Karpas-422 (cell line): Measurements from ENCODE around the gene CCDC117. TPM values are rescaled to one million over a fixed set of nuclear protein-coding genes. Genes with fewer than 3 reads are reported as not detected.
"Not testable (repeated sequence)": the region's sequence is repeated elsewhere in the genome, so short reads cannot be mapped to it uniquely, and the experiment has no call there.

Experiments used
- DNase-seq: peaks from one replicate; pipeline ENCODE4 v3.0.0-alpha.2; 2015
- H2AFZ ChIP-seq: fragments of 200-600 bp; sonication (generic); 2 replicates; pipeline ENCODE4 v1.6.1; 2014; ENCODE audit warnings: antibody characterized with exemption, low read length, mixed read lengths
- H3K27ac ChIP-seq: fragments of 200-600 bp; sonication (generic); 2 replicates; pipeline ENCODE4 v1.5.1; 2014; ENCODE audit warnings: mild to moderate bottlenecking, low read length, moderate library complexity
- H3K27me3 ChIP-seq: fragments of 200-600 bp; sonication (generic); 2 replicates; pipeline ENCODE4 v1.6.1; 2014; ENCODE audit warnings: low read length, mixed read lengths
- H3K36me3 ChIP-seq: fragments of 200-600 bp; sonication (generic); 2 replicates; pipeline ENCODE4 v1.6.1; 2014; ENCODE audit warnings: low read length, mixed read lengths; ENCODE audit not compliant: insufficient read depth
- H3K4me1 ChIP-seq: fragments of 200-600 bp; sonication (generic); 2 replicates; pipeline ENCODE4 v1.6.1; 2014; ENCODE audit warnings: mild to moderate bottlenecking, low read length, mixed read lengths
- H3K4me2 ChIP-seq: fragments of 200-600 bp; sonication (generic); 2 replicates; pipeline ENCODE4 v1.6.1; 2014; ENCODE audit warnings: low read length, low read depth, mild to moderate bottlenecking; ENCODE audit not compliant: poor library complexity, severe bottlenecking
- H3K4me3 ChIP-seq: fragments of 200-600 bp; sonication (generic); 2 replicates; pipeline ENCODE4 v1.5.1; 2014; ENCODE audit warnings: mild to moderate bottlenecking, antibody characterized with exemption, low read length, mixed read lengths
- H3K79me2 ChIP-seq: fragments of 200-600 bp; sonication (generic); 2 replicates; pipeline ENCODE4 v1.6.1; 2014; ENCODE audit warnings: mild to moderate bottlenecking, low read length, mixed read lengths
- H3K9ac ChIP-seq: fragments of 200-600 bp; sonication (generic); 2 replicates; pipeline ENCODE4 v1.6.0; 2014; ENCODE audit warnings: low read length
- H3K9me2 ChIP-seq: fragments of 200-600 bp; sonication (generic), shearing (Covaris generic); replicated peaks from 2 replicates; pipeline ENCODE4 v1.6.0; 2014; ENCODE audit warnings: mild to moderate bottlenecking, low read length, moderate library complexity; ENCODE audit not compliant: insufficient read depth
- H3K9me3 ChIP-seq: fragments of 300-700, 200-600 bp; sonication (generic); 2 replicates; pipeline ENCODE4 v1.6.1; 2014; ENCODE audit warnings: low read length, mixed read lengths
- H4K20me1 ChIP-seq: fragments of 200-600 bp; sonication (generic); 2 replicates; pipeline ENCODE4 v1.6.1; 2014; ENCODE audit warnings: mild to moderate bottlenecking, antibody characterized with exemption, low read length, low read depth; ENCODE audit not compliant: insufficient read depth
- total RNA-seq: library from RNA; depleted of rRNA; stranded (reverse); fragments of >200 nt; shearing (Covaris generic); gene quantifications from 2 replicates; pipeline ENCODE4 v1.2.3, GENCODE V29; 2014; ENCODE audit warnings: low replicate concordance

Gene CCDC117
- total RNA-seq, 1 experiment from 2014 or later: 26.1 TPM

DNA sequence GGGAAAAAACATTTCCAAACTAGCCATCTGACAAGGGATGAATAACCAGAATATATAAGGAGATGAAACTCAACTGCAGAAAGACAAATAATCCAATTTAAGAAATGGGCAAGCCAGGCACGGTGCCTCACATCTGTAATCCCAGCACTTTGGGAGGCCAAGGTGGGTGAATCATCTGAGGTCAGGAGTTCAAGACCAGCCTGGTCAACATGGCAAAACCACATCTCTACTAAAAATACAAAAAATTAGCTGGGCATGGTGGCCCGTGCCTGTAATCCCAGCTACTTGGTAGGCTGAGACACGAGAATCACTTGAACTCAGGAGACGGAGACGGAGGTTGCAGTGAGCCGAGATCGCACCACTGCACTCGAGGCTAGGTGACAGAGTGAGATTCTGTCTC, 33.6 kb upstream of the CCDC117 start:
- H3K27me3 ChIP-seq, H3K27ac ChIP-seq: not testable (repeated sequence)
- H3K79me2 ChIP-seq: peaks cover 89% of the 10 kb centered on the region

DNA sequence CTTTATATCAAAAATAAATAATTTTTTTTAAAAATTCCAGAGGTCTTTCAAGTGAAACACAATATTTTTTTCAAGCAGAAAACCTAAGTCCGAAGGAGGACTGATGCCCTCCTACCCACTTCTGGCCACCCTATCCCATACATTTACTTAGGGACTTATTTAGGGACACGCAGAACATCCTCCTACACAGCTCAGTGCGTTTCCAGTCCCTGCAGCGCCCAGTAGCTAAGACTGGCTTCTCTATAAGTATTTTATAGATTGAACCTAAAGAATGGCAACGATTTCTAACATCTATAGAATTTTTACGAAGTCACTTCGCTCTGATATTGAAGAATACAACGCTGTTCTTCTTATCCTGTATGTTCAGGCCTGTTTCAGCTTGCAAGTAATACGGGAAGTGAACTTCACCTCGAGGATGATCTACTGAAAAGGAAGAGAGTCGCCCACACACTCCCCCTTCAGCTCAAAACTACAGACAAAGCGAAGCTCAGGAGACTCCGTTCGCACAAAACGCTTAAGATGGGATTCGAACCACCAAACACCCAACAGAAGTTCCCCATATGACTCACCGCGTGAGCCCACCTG, 31.2 kb upstream of the CCDC117 start:
- H3K27me3 ChIP-seq: no peaks in the 10 kb centered on the region
- no peaks in the 10 kb centered on the region for H4K20me1 ChIP-seq
- H3K9me2 ChIP-seq: no peaks in the 10 kb centered on the region
- H3K79me2 ChIP-seq: peaks cover 68% of the 10 kb centered on the region
- H3K4me3 ChIP-seq: peak overlapping the region; percentile 80
- peaks cover 41% of the 10 kb centered on the region for H3K4me1 ChIP-seq
- H3K36me3 ChIP-seq: peaks cover 24% of the 10 kb centered on the region; the same call in 1 of the 2 replicates
- no peaks in the 10 kb centered on the region for H3K9me3 ChIP-seq
- H2AFZ ChIP-seq: peak overlapping the region; percentile 81
- H3K27ac ChIP-seq: peak overlapping the region; percentile 76
- H3K4me2 ChIP-seq: peak overlapping the region; percentile 92
- DNase-seq: no peak
- peak overlapping the region; percentile 76 for H3K9ac ChIP-seq

More for the DNA sequence above, 33.6 kb upstream of the CCDC117 start:
- H3K9me3 ChIP-seq, H2AFZ ChIP-seq, H3K9ac ChIP-seq, H4K20me1 ChIP-seq, H3K4me3 ChIP-seq, H3K9me2 ChIP-seq, DNase-seq, H3K4me2 ChIP-seq: not testable (repeated sequence)
- H3K4me1 ChIP-seq: peaks cover 41% of the 10 kb centered on the region
- peaks cover 13% of the 10 kb centered on the region; the same call in 1 of the 2 replicates for H3K36me3 ChIP-seq

DNA sequence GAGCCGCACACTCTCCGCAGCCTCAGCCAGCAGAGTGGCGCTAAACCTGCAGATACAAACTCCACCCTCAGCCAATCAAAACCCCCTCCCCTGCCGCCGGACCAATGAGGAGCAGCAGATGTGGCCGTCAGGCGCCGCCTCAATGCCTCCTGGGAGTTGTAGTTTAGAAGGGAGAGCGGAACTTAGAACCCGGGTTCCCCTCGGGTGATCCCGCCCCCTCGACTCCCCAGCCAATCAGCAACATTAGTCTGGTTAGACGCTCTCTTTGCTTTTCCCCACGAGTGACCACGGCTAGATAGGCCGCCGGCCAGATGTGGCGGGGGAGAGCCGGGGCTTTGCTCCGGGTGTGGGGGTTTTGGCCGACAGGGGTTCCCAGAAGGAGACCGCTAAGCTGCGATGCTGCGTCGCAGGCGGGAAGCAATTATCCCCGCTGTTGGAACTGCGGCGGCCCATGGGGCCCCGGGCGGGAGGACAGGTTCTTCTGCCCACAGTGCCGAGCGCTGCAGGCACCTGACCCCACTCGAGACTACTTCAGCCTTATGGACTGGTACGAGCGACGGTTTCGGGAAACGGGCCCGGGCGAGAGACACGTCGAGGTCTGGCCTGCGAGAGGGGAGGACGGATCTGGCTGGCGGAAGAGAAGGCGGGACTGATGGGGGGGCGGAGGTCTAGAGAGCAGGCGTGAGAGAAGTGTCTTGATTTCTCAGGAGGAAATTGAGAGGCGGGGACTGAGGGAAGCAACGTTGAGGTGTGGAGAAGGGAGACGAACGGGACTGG, 30.5 kb upstream of the CCDC117 start, which contains the start of the genes CHEK2 and HSCB:
Gene CHEK2, minus strand, starts transcription at position 36 of the 777 bp plus-strand sequence. CDS start 7,099 bp downstream, outside the sequence.
Gene HSCB, plus strand, starts transcription at position 255 of the 777 bp plus-strand sequence. Its CDS starts 57 bp downstream, at position 312.
- Histone ChIP-seq H3K4me2 (peak within 1 kb of the TSS; percentile 92), H3K27me3 (no peaks in the 10 kb centered on the region), H3K36me3 (peaks cover 22% of the 10 kb centered on the region; the same call in 1 of the 2 replicates), H3K9me3 (no peaks in the 10 kb centered on the region), H4K20me1 (no peaks in the 10 kb centered on the region), H3K9me2 (no peaks in the 10 kb centered on the region), H3K9ac (peak within 1 kb of the TSS; percentile 91), H3K79me2 (peaks cover 62% of the 10 kb centered on the region), H3K27ac (peak within 1 kb of the TSS; percentile 79), H3K4me1 (peaks cover 39% of the 10 kb centered on the region), H2AFZ (peak within 1 kb of the TSS; percentile 81), H3K4me3 (peak within 1 kb of the TSS; percentile 80)
- DNase-seq: peak; percentile 99

DNA sequence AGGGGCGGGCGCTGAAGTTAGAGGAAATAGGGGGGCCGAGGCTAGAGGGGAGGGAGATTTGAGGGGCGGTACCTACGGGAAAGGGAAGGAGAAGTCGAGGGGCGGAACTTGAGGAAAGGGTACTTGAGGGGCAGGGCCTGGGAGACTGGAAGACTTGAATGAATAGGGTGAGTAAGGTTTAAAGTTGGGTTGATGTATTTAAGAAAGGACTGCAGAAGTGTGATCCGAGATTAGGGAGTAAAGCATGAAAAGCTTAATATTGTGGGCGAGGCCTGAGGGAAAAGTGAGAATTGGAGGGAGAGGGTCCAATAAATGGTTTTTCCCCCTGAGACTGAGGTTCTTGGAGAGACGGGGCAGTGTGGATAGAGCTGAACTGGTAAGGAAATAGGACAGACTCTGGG, 29.9 kb upstream of the CCDC117 start:
- H3K4me1 ChIP-seq: peaks cover 33% of the 10 kb centered on the region
- H3K9me2 ChIP-seq: no peaks in the 10 kb centered on the region
- peaks cover 56% of the 10 kb centered on the region for H3K79me2 ChIP-seq
- H3K4me3 ChIP-seq: peak overlapping the region; percentile 80
- H3K9ac ChIP-seq: peak overlapping the region; percentile 91
- peak overlapping the region; percentile 52 for H3K27ac ChIP-seq
- H3K4me2 ChIP-seq: peak overlapping the region; percentile 88
- H4K20me1 ChIP-seq: no peaks in the 10 kb centered on the region
- H3K27me3 ChIP-seq: no peaks in the 10 kb centered on the region
- no peak for DNase-seq
- no peaks in the 10 kb centered on the region for H3K9me3 ChIP-seq
- H3K36me3 ChIP-seq: peaks cover 26% of the 10 kb centered on the region; the same call in 1 of the 2 replicates
- H2AFZ ChIP-seq: peak overlapping the region; percentile 64; the same call in 1 of the 2 replicates

DNA sequence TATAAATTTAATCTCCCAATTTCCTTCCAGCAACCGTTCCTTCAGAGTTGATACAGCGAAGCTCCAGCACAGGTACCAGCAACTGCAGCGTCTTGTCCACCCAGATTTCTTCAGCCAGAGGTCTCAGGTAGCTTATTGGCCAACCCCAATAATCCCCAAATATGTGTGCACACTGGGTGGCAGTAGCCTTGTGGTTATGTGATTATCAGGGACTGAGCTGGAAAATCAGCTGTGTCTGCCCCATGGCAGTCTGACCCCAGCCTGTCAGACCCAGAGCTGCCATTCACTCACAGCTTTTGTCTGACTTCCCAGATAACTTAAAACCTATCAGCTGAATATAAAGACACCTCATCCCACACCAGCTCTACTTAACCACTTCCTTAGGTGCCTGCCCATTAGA, 28.6 kb upstream of the CCDC117 start:
- no peaks in the 10 kb centered on the region for H4K20me1 ChIP-seq
- H3K27me3 ChIP-seq: no peaks in the 10 kb centered on the region
- H2AFZ ChIP-seq: no peak overlapping the region
- no peak overlapping the region for H3K9ac ChIP-seq
- no peak for DNase-seq
- no peak overlapping the region for H3K4me2 ChIP-seq
- peaks cover 43% of the 10 kb centered on the region for H3K79me2 ChIP-seq
- H3K9me2 ChIP-seq: no peaks in the 10 kb centered on the region
- no peak overlapping the region for H3K27ac ChIP-seq
- H3K4me1 ChIP-seq: peaks cover 29% of the 10 kb centered on the region
- peaks cover 20% of the 10 kb centered on the region; the same call in 1 of the 2 replicates for H3K36me3 ChIP-seq
- no peaks in the 10 kb centered on the region for H3K9me3 ChIP-seq
- H3K4me3 ChIP-seq: no peak overlapping the region

DNA sequence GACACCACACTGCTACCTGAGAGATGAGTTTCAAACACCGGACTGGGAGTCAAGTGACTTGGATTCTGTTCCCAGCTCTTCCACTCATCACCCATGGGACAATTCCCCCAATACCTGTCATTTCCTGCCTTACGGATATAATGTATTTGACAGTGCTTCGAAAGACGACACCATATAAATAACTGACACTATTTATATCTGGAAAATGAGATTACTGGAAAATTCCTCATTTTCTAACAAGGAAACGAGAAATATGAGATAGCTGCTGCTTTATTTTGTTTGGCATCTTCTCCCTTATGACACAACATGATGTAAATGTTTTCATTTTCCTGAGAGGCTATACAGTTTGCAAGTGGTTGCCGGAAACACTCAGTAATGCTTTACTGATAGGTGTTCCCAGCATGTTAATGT, 22.0 kb upstream of the CCDC117 start:
- Histone ChIP-seq H3K9me3 (no peaks in the 10 kb centered on the region), H3K9ac (no peak overlapping the region), H3K9me2 (no peaks in the 10 kb centered on the region), H3K4me2 (no peak overlapping the region), H3K36me3 (peaks cover 10% of the 10 kb centered on the region; the same call in 1 of the 2 replicates), H3K27ac (no peak overlapping the region), H3K4me3 (no peak overlapping the region), H3K79me2 (no peaks in the 10 kb centered on the region), H3K4me1 (no peaks in the 10 kb centered on the region), H2AFZ (no peak overlapping the region), H3K27me3 (no peaks in the 10 kb centered on the region), H4K20me1 (no peaks in the 10 kb centered on the region)
- DNase-seq: no peak

GRCh38 chr22:28754512-28754911, 18.0 kb upstream of the CCDC117 start:
- H3K4me1 ChIP-seq, DNase-seq, H3K9ac ChIP-seq, H2AFZ ChIP-seq, H3K9me3 ChIP-seq, H3K4me2 ChIP-seq, H3K27me3 ChIP-seq, H4K20me1 ChIP-seq, H3K27ac ChIP-seq, H3K4me3 ChIP-seq, H3K36me3 ChIP-seq, H3K9me2 ChIP-seq, H3K79me2 ChIP-seq: not testable (repeated sequence)
